Measurements from ENCODE around the gene SMCR8.
"Not testable (repeated sequence)": the region's sequence is repeated elsewhere in the genome, so short reads cannot be mapped to it uniquely, and the experiment has no call there.

Gene SMCR8

DNA sequence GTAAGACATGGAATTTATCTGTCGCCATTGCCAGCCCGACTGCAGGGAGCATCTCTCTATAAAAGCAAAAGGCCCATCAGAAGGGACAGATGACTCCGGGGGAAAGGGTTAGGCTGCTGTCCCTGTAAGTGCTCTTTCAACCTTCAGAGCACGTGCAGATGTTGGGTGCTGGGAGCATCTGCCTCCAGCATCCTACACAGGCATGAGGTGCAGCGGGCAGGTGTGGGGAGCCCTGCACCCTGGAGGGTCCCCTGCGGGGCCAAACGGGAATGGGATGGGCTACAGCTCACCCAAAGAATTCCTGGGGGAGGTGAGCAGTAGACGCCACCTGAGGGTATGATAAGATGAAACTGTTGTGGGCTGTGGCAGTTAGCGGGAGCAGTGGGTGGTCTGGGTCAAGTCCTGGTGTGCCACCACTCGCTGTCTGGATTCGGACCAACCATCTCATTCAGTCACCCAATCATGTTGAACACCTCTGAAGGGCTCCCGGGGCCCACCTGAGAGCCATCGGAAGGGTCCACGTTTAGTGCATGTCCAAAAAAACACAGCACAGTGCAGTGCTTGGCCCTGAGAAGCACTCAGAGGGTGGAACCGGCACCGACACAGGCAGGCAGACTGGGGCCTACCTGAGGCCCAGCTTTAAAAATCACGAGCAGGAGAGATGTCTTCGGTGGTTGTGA is 3.8 kb downstream of the SMCR8 start:
- no peak for DNase-seq (ENCODE audit: low read depth in 2 of 2, low spot score in 1 of 2)

DNA sequence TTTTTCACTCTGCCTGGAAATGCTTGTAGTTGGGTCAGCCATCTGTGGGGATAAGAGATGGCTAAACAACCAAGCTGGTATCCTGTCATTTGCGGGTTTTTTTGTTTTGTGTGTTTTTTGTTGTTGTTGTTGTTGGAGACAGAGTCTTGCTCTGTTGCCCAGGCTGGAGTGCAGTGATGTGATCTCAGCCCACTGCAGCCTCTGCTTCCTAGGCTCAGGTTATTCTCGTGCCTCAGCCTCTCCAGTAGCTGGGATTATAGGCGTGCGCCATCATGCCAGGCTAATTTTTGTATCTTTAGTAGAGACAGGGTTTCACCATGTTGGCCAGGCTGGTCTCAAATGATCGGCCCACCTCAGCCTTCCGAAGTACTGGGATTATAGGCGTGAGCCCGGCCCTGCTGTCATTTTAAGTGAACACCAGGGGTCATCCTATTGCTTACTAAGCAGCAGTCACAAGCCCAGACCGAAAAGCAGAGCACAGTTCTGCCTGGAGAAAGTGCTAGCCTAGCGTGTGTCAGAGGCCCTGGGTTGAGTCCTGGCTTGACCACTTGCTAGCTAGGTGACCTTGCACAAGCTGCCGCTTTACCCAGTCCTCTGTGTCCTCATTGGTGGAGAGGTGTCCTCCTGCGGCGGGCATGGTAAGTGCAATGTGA is 4.6 kb downstream of the SMCR8 start:
- DNase-seq (ENCODE audit: low read depth in 2 of 2, low spot score in 1 of 2) = no peak

- DNase-seq (ENCODE audit: low read depth in 2 of 2, low spot score in 1 of 2) = no peak
Measured at GRCh38 chr17:18320301-18320700, 5.2 kb downstream of the SMCR8 start.

DNA sequence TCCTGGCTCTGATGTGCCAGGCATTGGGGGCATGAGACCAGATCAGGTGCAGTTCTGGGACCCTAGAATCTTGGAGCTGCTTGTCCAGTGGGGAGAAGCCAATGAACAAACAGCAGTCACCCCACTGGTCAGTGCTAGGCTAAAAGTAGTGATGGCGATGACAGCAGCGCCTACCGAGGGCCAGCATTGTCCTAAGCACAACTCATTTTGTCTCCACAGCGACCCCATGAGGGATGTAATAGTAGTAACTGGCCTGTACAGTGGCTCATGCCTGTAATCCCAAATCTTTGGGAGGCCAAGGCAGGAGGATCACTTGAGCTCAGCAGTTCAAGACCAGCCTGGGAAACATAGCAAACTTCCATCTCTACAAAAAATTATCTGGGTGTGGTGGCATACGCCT is 6.2 kb downstream of the SMCR8 start:
- no peak for DNase-seq (ENCODE audit: low read depth in 2 of 2, low spot score in 1 of 2)

DNA sequence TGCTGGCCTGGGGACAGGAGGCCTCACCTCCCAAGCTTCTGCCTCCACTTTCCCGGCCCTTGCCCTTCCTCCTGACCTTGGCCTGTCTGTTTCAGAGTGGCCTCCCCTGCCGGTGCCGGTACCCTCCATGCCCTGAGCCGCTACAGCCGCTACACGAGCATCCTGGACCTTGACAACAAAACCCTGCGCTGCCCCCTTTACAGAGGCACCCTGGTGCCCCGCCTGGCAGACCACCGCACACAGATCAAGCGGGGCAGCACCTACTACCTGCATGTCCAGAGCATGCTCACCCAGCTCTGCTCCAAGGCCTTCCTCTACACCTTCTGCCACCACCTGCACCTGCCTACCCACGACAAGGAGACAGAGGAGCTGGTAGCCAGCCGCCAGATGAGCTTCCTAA is 7.4 kb downstream of the SMCR8 start:
- DNase-seq (ENCODE audit: low read depth in 2 of 2, low spot score in 1 of 2) = no peak

DNA sequence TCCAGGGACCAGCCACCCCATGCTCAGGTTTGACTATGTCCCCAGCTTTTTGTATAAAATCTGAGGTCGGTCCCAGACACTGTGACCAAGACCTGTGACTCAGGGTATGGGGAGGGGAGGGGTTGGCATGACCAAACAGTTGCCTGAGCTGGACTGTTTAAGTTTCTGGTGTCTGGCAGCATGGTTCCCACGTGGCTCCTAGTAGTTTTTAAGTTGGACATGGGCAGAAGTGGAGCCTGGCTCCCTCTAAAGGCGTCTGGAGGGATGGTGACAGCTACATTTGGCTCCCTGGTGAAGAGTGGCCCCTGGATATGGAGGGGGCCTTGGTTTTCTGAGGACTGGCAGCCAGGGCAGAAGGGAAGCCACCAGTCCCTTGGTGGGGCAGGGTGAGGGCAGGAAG is 7.9 kb downstream of the SMCR8 start:
- no peak for DNase-seq (ENCODE audit: low read depth in 2 of 2, low spot score in 1 of 2)

DNA sequence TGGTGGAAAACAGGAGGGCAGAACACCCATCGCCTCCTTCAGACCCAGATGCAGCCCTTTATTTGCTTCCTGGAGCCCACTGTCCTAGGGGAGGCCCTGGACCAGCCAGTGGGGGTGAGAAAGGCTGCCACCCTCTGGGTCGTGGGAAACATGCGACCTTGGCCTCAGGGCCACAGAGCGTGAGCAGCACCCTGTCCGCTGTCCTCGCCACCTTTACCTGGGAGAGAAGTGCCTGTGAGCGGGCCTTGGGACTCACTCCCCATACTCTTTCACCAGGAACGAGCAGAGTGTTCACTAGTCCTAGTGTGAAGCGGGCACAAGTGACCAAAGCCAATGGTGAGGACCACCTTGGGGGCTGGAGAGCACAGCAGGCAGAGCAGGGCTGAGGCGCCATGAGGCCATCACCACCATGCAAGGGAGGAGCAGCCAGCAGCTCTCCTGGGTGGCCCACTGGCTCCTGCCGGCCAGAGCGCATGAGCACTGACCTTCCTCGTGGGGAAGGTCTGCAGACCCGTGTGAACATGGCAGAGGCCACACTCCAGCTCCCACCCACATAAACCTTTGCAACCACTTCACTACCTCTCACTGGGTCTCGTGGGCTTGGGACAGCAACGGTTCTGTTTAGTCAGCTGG is 8.5 kb downstream of the SMCR8 start:
- no peak for DNase-seq (ENCODE audit: low read depth in 2 of 2, low spot score in 1 of 2)

- no peak for DNase-seq (ENCODE audit: low read depth in 2 of 2, low spot score in 1 of 2)
Measured at GRCh38 chr17:18324140-18325050, 9.3 kb downstream of the SMCR8 start.

GRCh38 chr17:18326039-18326438 is 10.9 kb downstream of the SMCR8 start:
- no peak for DNase-seq (ENCODE audit: low read depth in 2 of 2, low spot score in 1 of 2)

GRCh38 chr17:18326572-18326971 is 11.5 kb downstream of the SMCR8 start:
- no peak for DNase-seq (ENCODE audit: low read depth in 2 of 2, low spot score in 1 of 2)

DNA sequence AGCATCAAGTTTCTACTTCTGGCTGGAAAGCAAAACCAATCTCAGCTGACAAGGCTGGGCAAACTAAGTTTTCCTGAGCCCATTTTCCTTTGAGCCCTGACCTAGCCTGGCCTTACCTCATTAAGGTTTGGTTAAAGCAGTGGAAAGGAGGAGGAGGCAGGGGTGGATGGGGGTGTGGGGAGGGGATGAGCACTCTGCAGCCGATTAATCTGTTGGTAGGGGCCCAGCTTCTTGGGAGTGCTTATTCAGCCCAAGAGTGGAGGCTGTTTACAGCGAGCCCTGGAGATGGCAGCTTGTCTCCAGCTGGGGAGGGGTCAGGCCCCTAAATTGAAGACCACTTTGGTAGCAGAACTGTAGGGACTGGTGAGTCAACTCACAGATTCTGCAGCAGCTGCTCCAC is 12.0 kb downstream of the SMCR8 start:
- no peak for DNase-seq (ENCODE audit: low read depth in 2 of 2, low spot score in 1 of 2)

- DNase-seq (ENCODE audit: low read depth in 2 of 2, low spot score in 1 of 2) = no peak
Measured at GRCh38 chr17:18327556-18327955, 12.5 kb downstream of the SMCR8 start.

- no peak for DNase-seq (ENCODE audit: low read depth in 2 of 2, low spot score in 1 of 2)
Measured at GRCh38 chr17:18328643-18329204, 13.6 kb downstream of the SMCR8 start.

- DNase-seq (ENCODE audit: low read depth in 2 of 2, low spot score in 1 of 2) = no peak
Measured at GRCh38 chr17:18331879-18332278, 16.8 kb downstream of the SMCR8 start.

DNA sequence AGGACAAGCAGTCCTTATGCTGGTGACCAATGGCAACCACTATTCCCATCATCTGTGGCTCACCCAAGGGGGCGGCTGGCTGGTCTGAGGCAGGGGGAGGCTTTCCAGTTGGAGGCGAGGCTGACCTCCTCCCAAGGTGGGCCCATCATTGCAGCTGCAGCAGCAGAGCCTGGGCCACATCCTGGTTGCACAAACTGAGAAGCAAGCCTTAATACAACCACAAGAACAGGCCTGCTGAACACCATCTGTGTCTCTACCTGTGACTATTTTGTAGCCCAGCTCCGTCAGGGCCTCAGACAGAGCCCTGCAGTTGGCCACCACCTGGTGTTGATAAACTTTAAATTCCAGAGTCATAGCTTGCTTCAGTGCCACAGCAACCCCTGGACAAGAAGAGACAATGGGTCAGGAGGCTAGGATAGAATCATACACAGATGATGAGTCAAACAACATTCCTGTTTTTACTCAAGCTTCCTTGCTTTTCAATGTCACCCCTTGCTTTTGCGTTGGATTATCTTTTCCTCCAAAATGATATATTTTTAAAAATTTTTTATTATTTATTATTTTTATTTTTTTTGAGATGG is 17.9 kb downstream of the SMCR8 start:
- DNase-seq (ENCODE audit: low read depth in 2 of 2, low spot score in 1 of 2) = no peak

DNA sequence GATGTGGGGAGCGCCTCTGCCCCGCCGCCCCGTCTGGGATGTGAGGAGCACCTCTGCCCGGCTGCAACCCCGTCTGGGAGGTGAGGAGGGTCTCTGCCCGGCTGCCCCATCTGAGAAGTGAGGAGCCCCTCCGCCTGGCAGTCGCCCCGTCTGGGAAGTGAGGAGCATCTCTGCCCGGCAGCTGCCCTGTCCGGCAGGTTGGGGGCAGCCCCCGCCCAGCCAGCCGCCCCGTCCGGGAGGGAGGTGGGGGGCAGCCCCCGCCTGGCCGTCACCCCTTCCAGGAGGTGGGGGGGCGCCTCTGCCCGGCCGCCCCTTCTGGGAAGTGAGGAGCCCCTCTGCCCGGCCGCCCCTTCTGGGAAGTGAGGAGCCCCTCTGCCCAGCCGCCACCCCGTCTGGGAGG is 23.1 kb downstream of the SMCR8 start:
- not testable (repeated sequence) for DNase-seq (ENCODE audit: low read depth in 2 of 2, low spot score in 1 of 2)

- no peak for DNase-seq (ENCODE audit: low read depth in 2 of 2, low spot score in 1 of 2)
Measured at GRCh38 chr17:18339933-18340332, 24.8 kb downstream of the SMCR8 start.

DNA sequence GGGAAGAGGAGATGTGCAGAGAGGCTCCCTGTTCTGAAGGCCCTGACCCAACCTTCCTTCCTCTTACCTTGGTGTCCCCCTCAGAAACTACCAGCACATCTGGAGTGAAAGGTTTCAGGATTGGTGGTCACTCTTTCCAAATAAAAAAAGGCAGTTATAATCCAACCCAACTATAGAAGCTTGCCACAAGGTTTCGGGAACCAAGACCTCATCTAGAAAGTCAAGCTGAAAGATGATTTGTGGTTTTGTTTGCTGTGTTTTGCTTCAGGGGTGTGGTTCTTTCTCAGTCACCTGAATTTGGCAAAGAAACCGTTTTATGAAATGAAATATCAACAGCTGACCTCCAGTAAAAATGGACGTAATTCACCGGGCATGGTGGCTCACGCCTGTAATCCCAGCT is 28.9 kb downstream of the SMCR8 start:
- DNase-seq (ENCODE audit: low read depth in 2 of 2, low spot score in 1 of 2) = no peak

DNA sequence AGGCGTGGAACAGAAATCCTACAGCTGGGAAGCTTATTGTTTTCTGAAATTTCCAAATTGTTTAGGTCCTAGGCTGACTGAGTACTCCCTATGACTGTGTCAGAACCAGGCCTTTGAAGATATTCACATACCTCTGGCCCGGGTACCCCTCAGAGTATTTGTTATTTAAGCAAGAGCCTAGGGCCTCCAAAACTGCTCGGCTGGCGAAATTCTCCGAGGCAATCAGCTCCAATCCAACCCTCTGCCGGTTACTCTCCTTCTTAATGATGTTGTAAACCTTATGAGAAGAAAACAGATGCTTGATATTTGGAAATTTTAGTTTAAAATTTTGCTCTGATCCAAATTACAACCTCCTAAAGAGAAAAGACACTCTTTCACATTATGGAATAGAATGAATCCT is 38.4 kb downstream of the SMCR8 start:
- no peak for DNase-seq (ENCODE audit: low read depth in 2 of 2, low spot score in 1 of 2)

- DNase-seq (ENCODE audit: low read depth in 2 of 2, low spot score in 1 of 2) = no peak
Measured at GRCh38 chr17:18356624-18357023, 41.5 kb downstream of the SMCR8 start.

GRCh38 chr17:18360518-18360917 is 45.4 kb downstream of the SMCR8 start:
- DNase-seq (ENCODE audit: low read depth in 2 of 2, low spot score in 1 of 2) = no peak
